Esophagus squamous epithelium (tissue), 5 donors: Measurements from ENCODE around the gene TMC8. TPM values are rescaled to one million over a fixed set of nuclear protein-coding genes. Genes with fewer than 3 reads are reported as not detected.

Source experiments
- DNase-seq: peaks from one replicate; lab custom pipeline; 2025; lab: John Stamatoyannopoulos, UW
- H3K27ac ChIP-seq, 4 donors: fragments of 200-600 bp; sonication (generic); one replicate each; pipeline ENCODE4 v1.5.1; 2016 to 2019; ENCODE audit warnings: mild to moderate bottlenecking in 1 of 4
- H3K27me3 ChIP-seq, 4 donors: fragments of 200-600 bp; sonication (generic); 1 replicate in 3 of 4; 2 replicates in 1 of 4; pipeline versions ENCODE4 v1.5.1 to v1.6.0; 2017 to 2021; ENCODE audit warnings: antibody characterized with exemption in 1 of 4
- H3K36me3 ChIP-seq, 3 donors: fragments of 200-600 bp; sonication (generic); one replicate each; pipeline ENCODE4 v1.5.1; 2016 to 2019
- H3K4me1 ChIP-seq, 3 donors: fragments of 200-600 bp; sonication (generic); one replicate each; pipeline ENCODE4 v1.5.1; 2017 to 2019
- H3K4me3 ChIP-seq, 4 donors: fragments of 200-600 bp; sonication (generic); 1 replicate in 3 of 4; 2 replicates in 1 of 4; pipeline ENCODE4 v1.5.1; 2016 to 2019; ENCODE audit warnings: mild to moderate bottlenecking in 2 of 4, moderate library complexity in 1 of 4
- H3K9me3 ChIP-seq, 3 donors: fragments of 200-600 bp; sonication (generic); one replicate each; pipeline ENCODE4 v1.5.1; 2016 to 2019
- POLR2A ChIP-seq, 4 donors: fragments of 450-650 bp; IDR thresholded peaks; one replicate each; pipeline ENCODE4 v1.6.1; 2017; ENCODE audit warnings: antibody characterized with exemption in 4 of 4, mild to moderate bottlenecking in 4 of 4, moderate library complexity in 3 of 4
- WGBS, 2 donors: methylation state at CpG; one replicate each; pipeline ENCODE4 v1.1.5; 2018; 5-methylcytosine and 5-hydroxymethylcytosine counted together
- intact Hi-C: fragments of 100-400 bp; cut with DNase I; formaldehyde crosslinking; loops from one replicate; pipeline ENCODE4 v1.15.0; 2022
- total RNA-seq, 4 donors: library from RNA; depleted of rRNA; stranded (reverse); fragments of >200 nt; gene quantifications; one replicate each; pipeline ENCODE4 v1.1.0, GENCODE V29; 2016
- TF ChIP-seq, protein P1 (sequence below), 6 experiments: fragments of 450-650 bp in 4 of 6; fragments of 200-600 bp in 2 of 6; sonication (generic) in 2 of 6; IDR thresholded peaks; one replicate each; pipeline ENCODE4 v1.5.1; 2016 to 2019; ENCODE audit warnings: antibody characterized with exemption in 6 of 6, mild to moderate bottlenecking in 4 of 6, moderate library complexity in 4 of 6
- donor health status: DM: yes; HTN: yes; CAD: no.

The TMC8 gene
- total RNA-seq, 4 donors from 2014 or later = 1.00 to 5.7 (median 1.5) TPM

- TF ChIP-seq, protein P1, sequence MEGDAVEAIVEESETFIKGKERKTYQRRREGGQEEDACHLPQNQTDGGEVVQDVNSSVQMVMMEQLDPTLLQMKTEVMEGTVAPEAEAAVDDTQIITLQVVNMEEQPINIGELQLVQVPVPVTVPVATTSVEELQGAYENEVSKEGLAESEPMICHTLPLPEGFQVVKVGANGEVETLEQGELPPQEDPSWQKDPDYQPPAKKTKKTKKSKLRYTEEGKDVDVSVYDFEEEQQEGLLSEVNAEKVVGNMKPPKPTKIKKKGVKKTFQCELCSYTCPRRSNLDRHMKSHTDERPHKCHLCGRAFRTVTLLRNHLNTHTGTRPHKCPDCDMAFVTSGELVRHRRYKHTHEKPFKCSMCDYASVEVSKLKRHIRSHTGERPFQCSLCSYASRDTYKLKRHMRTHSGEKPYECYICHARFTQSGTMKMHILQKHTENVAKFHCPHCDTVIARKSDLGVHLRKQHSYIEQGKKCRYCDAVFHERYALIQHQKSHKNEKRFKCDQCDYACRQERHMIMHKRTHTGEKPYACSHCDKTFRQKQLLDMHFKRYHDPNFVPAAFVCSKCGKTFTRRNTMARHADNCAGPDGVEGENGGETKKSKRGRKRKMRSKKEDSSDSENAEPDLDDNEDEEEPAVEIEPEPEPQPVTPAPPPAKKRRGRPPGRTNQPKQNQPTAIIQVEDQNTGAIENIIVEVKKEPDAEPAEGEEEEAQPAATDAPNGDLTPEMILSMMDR (IDR thresholded peaks at IDR 0.05) = no peak
- TF ChIP-seq POLR2A (IDR thresholded peaks at IDR 0.05) = no peak
- no peak overlapping the region for H3K27ac ChIP-seq
- H3K4me3 ChIP-seq = no peak overlapping the region
- H3K36me3 ChIP-seq = peaks cover 15 to 79% (median 26%) of the 10 kb centered on the region in 3 donors
- H3K9me3 ChIP-seq = no peaks in the 10 kb centered on the region
- peaks cover 0 to 3% (median 0%) of the 10 kb centered on the region in 4 donors for H3K27me3 ChIP-seq
- DNase-seq = no peak
- H3K4me1 ChIP-seq = peaks cover 30 to 62% (median 37%) of the 10 kb centered on the region in 3 donors
- intact Hi-C loops = no loop called here
- 91 to 92% methylated on average over 5 of the region's 5 CpGs for WGBS, 2 donors
These were observed 7.2 kb upstream of the TMC8 start for GRCh38 chr17:78123258-78123929.

DNA sequence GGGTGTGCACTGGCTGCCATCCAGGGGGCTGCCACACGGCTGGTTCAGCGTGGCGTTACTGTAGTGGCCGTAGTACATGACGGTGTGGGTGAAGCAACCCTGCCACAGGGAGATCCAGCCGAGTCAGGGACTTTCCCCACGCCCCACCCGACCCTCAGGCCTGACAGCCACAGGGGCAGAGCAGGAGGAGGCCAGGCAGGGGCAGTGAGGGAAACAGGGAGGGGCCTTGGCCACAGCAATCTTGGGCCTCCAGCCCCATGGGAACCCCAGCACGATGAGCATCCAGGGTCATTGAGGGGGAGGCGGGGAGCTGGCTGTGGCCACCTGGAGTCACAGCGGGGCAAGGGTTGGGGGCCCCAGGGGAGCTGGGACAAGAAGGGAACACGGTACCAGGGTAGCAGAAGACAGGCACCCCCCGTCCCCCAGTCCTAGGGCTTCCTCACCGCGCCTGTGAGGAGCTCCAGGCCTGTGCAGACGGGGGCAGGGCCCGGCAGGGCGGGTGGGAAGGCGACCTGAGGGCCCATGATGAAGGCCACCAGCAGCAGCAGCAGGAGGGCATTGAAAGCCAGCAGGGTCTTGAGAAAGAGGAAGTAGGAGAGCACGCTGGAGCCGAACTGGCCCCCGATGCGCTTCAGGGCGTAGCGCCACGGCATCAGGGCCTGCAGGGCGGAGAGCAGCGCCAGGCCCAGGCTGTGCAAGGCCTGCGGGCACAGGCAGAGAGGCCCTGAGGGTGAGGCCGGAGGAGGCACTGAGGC, 6.3 kb upstream of the TMC8 start:
- Histone ChIP-seq H3K27me3 (peaks cover 0 to 3% (median 0%) of the 10 kb centered on the region in 4 donors), H3K4me1 (peaks cover 37 to 71% (median 43%) of the 10 kb centered on the region in 3 donors), H3K27ac (peak overlapping the region in 3 of 4 donors; percentile 7 to 88 (median 86)), H3K9me3 (no peaks in the 10 kb centered on the region), H3K4me3 (peak overlapping the region in 1 of 4 donors; percentile 25), H3K36me3 (peaks cover 15 to 70% (median 26%) of the 10 kb centered on the region in 3 donors)
- TF ChIP-seq POLR2A (IDR thresholded peaks at IDR 0.05) = no peak
- TF ChIP-seq, protein P1 (IDR thresholded peaks at IDR 0.05) = no peak
- 57 to 66% methylated on average over 18 to 20 of the region's 30 CpGs for WGBS, 2 donors
- no peak for DNase-seq
- intact Hi-C loops = no loop called here

DNA sequence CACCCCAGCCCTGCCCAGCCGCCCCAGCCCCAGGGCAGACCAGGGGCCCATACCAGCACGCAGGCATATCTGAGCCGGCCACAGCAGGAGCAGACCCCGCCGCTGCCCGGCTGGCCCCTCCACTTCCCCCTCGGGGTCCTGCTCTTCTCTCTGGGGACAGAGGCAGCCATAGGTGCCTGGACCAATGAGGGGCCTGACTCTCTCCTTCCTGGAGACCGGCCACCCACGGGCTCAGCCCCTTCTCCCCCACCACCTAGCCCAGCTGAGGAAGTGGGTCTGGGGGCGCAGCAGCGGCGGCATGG, 5.8 kb upstream of the TMC8 start:
- no peaks in the 10 kb centered on the region for H3K9me3 ChIP-seq
- TF ChIP-seq POLR2A (IDR thresholded peaks at IDR 0.05) = no peak
- TF ChIP-seq, protein P1 (IDR thresholded peaks at IDR 0.05) = no peak
- peaks cover 41 to 76% (median 47%) of the 10 kb centered on the region in 3 donors for H3K4me1 ChIP-seq
- intact Hi-C loops = no loop called here
- 39% methylated on average over 6 of the region's 12 CpGs; no CpG with 5 or more reads in 1 of the 2 donors for whole genome bisulfite sequencing, 2 donors
- H3K4me3 ChIP-seq = peak overlapping the region in 1 of 4 donors; percentile 25
- peaks cover 0 to 5% (median 0%) of the 10 kb centered on the region in 4 donors for H3K27me3 ChIP-seq
- peaks cover 15 to 65% (median 26%) of the 10 kb centered on the region in 3 donors for H3K36me3 ChIP-seq
- H3K27ac ChIP-seq = peak overlapping the region in 3 of 4 donors; percentile 7 to 88 (median 86)
- no peak for DNase-seq

- intact Hi-C loops = no loop called here
- H3K36me3 ChIP-seq = peaks cover 15 to 62% (median 26%) of the 10 kb centered on the region in 3 donors
- peak overlapping the region; percentile 28 to 88 (median 66) for H3K27ac ChIP-seq
- H3K4me1 ChIP-seq = peaks cover 46 to 82% (median 53%) of the 10 kb centered on the region in 3 donors
- 60 to 88% methylated on average over 1 to 10 of the region's 39 CpGs for WGBS, 2 donors
- DNase-seq = no peak
- H3K9me3 ChIP-seq = no peaks in the 10 kb centered on the region
- H3K4me3 ChIP-seq = peak overlapping the region in 1 of 4 donors; percentile 25
- peaks cover 0 to 5% (median 0%) of the 10 kb centered on the region in 4 donors for H3K27me3 ChIP-seq
- TF ChIP-seq, protein P1 (IDR thresholded peaks at IDR 0.05) = no peak
These were observed 5.2 kb upstream of the TMC8 start for GRCh38 chr17:78125138-78125913.
